ENCODE measurements around the gene SNX24. TPM values are rescaled to one million over a fixed set of nuclear protein-coding genes. Genes with fewer than 3 reads are reported as not detected.

The SNX24 gene
- polyA plus RNA-seq, 1 donor: 13.0 TPM

GRCh38 chr5:123033157-123033671, 187.8 kb downstream of the SNX24 start:
- DNase-seq: no peak

- no peak for DNase-seq
These were observed 190.0 kb downstream of the SNX24 start for GRCh38 chr5:123035360-123035917.

GRCh38 chr5:123035918-123036390, 190.5 kb downstream of the SNX24 start:
- peak; percentile 43 for DNase-seq

GRCh38 chr5:123036391-123037103, 191.1 kb downstream of the SNX24 start, which contains the start of gene PPIC:
PPIC (minus strand) TSS chr5:123036725; CDS start chr5:123036625, 100 bp downstream.
- peak; percentile 87 for DNase-seq

GRCh38 chr5:123037104-123037418, 191.6 kb downstream of the SNX24 start:
- DNase-seq: no peak

GRCh38 chr5:123039673-123040072, 194.3 kb downstream of the SNX24 start:
- no peak for DNase-seq

DNA sequence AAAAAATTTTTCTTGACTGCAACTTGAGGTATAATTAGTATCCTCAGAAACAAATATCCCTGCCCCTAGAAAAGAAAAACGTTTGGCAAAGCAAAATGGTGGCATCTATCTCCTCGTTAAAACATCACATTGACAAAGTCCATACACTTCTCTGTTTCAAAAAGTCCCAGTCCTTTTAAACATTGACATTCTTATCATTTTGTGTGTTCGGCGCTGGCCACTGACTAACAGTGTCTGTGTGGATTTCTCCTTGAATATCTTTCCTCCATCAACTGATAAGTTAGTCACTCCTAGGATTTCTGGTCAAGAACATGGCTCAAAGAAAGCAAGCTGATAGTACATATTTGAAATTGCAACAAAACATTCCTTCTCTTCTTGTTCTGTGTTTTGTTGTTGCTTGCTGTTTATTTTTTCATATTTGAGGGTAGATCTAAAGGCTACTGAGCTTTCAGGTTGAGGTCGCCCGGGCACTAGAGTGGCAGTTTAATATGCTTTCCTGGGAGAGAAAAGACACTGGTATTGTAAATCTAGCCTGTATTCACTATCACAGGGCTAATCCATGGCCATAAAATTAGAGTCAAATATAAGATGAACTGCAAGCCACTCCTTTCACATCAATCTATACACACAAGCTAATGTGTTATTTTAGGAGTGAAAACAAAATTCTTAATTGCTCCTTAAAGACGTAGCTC, 199.7 kb downstream of the SNX24 start:
- DNase-seq: no peak

- no peak for DNase-seq
These were observed 200.8 kb downstream of the SNX24 start for GRCh38 chr5:123046222-123046621.

DNA sequence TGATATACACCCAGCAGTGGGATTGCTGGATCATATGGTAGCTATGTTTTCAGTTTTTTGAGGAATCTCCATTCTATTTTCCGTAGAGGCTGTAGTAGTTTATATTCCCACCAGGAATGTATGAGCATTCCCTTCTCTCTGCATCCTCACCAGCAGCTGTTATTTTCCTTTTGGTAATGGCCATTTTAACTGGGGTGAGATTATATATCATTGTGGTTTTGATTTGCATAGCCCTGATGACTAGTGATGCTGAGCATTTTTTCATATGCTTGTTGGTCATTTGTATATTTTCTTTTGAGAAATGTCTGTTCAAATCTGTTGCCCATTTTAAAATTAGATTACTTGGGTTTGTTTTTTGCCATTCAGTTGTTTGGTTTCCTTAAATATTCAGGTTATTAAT, 202.3 kb downstream of the SNX24 start:
- no peak for DNase-seq

- no peak for DNase-seq
These were observed 205.8 kb downstream of the SNX24 start for GRCh38 chr5:123051206-123051605.

Other genes with a start within 250 kb of the SNX24 start
- gene SNX2, start 70.5 kb upstream of the SNX24 start, polyA plus RNA-seq (ENCODE audit: insufficient read length): 50.2 TPM
- 24.2 TPM for gene PPIC, start 191.1 kb downstream of the SNX24 start, polyA plus RNA-seq (ENCODE audit: insufficient read length)
- gene PRDM6, start 243.6 kb downstream of the SNX24 start, polyA plus RNA-seq (ENCODE audit: insufficient read length): 0.71 TPM

Measured in hindlimb muscle (tissue), 1 donor.